ENCODE results near the gene KRTAP7-1. TPM values are rescaled to one million over a fixed set of nuclear protein-coding genes. Genes with fewer than 3 reads are reported as not detected.
A peak's percentile ranks its signal among the peaks of the same experiment; 100 is the strongest.

The KRTAP7-1 gene
- polyA plus RNA-seq, 1 donor (not counting 4 experiments of a cell fraction or from before 2014, with no cell fraction given), result not detected

DNA sequence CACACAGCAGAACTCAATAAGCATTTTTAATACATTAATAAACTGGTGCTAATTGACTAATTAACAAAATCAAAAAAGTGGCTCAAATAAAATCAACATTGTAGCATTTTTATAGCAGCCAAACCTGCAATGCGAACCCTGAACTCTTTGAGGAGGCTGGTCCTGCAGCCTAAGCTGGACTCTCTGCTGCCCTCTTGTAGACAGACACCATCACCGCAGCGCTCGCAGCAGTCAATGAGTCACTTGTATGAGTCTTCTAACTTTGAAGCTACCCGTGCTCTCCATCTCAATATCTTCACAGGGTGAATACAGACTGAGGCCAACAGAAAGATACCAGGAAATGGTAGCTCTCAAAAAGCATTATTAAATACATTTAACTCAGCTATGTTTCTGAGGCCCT, 9.7 kb upstream of the KRTAP7-1 start:
- DNase-seq (ENCODE audit: low read depth, low spot score) (no peak), FAIRE-seq (no peak)
- no peaks in the 10 kb centered on the region for H4K20me1 ChIP-seq (ENCODE audit: control insufficient read depth, extremely low read depth, insufficient read depth, low read length)
- H3K79me2 ChIP-seq (ENCODE audit: control insufficient read depth, insufficient read depth, low read length), result no peaks in the 10 kb centered on the region
- H3K27me3 ChIP-seq (ENCODE audit: control insufficient read depth, extremely low read depth, insufficient read depth, low read length), result no peaks in the 10 kb centered on the region
- H3K9me3 ChIP-seq (ENCODE audit: control insufficient read depth, low read depth, low read length), result no peaks in the 10 kb centered on the region
- dilution Hi-C loops (cut with MboI; ENCODE audit: extremely low pct_ligation_motif_present, low sequenced_read_pairs), result no loop called here
- H3K9ac ChIP-seq (ENCODE audit: control insufficient read depth, extremely low read depth, insufficient read depth, low read length), result no peak overlapping the region
- no peak overlapping the region for H3K4me3 ChIP-seq (ENCODE audit: control insufficient read depth in 2 of 3, extremely low read depth in 1 of 3, insufficient read depth in 2 of 3, low read depth in 1 of 3, low read length in 3 of 3)
- H3K4me1 ChIP-seq (ENCODE audit: control insufficient read depth, extremely low read depth, insufficient read depth, low read length), result no peaks in the 10 kb centered on the region
- no peak overlapping the region for H3K4me2 ChIP-seq (ENCODE audit: control insufficient read depth, extremely low read depth, insufficient read depth, low read depth, low read length)
- no peak overlapping the region for H3K27ac ChIP-seq (ENCODE audit: control insufficient read depth, insufficient read depth, low read length)
- TF ChIP-seq, protein P1, sequence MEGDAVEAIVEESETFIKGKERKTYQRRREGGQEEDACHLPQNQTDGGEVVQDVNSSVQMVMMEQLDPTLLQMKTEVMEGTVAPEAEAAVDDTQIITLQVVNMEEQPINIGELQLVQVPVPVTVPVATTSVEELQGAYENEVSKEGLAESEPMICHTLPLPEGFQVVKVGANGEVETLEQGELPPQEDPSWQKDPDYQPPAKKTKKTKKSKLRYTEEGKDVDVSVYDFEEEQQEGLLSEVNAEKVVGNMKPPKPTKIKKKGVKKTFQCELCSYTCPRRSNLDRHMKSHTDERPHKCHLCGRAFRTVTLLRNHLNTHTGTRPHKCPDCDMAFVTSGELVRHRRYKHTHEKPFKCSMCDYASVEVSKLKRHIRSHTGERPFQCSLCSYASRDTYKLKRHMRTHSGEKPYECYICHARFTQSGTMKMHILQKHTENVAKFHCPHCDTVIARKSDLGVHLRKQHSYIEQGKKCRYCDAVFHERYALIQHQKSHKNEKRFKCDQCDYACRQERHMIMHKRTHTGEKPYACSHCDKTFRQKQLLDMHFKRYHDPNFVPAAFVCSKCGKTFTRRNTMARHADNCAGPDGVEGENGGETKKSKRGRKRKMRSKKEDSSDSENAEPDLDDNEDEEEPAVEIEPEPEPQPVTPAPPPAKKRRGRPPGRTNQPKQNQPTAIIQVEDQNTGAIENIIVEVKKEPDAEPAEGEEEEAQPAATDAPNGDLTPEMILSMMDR (optimal IDR thresholded peaks at IDR 0.05 in 1 of 3, IDR thresholded peaks at IDR 0.05 in 1 of 3, conservative IDR thresholded peaks at IDR 0.05 in 1 of 3; ENCODE audit: extremely low read depth in 1 of 3, insufficient read depth in 2 of 3, low read length in 3 of 3), result peak; percentile 50 to 74 (median 59)
- no peak for TF ChIP-seq EZH2 (IDR thresholded peaks at IDR 0.05; ENCODE audit: low read length)
- H2AFZ ChIP-seq (ENCODE audit: control insufficient read depth, low read length), result no peak overlapping the region
- H3K9me1 ChIP-seq (ENCODE audit: control insufficient read depth, extremely low read depth, insufficient read depth, low read length), result no peaks in the 10 kb centered on the region
- H3K36me3 ChIP-seq (ENCODE audit: control insufficient read depth in 2 of 2, extremely low read depth in 1 of 2, insufficient read depth in 2 of 2, low read length in 2 of 2), result no peaks in the 10 kb centered on the region

GRCh38 chr21:30838536-30838935, 9.0 kb upstream of the KRTAP7-1 start:
- no peaks in the 10 kb centered on the region for H4K20me1 ChIP-seq (ENCODE audit: control insufficient read depth, extremely low read depth, insufficient read depth, low read length)
- H3K9me1 ChIP-seq (ENCODE audit: control insufficient read depth, extremely low read depth, insufficient read depth, low read length), result no peaks in the 10 kb centered on the region
- no peak for DNase-seq (ENCODE audit: low read depth, low spot score)
- no peak overlapping the region for H3K27ac ChIP-seq (ENCODE audit: control insufficient read depth, insufficient read depth, low read length)
- no peaks in the 10 kb centered on the region for H3K4me1 ChIP-seq (ENCODE audit: control insufficient read depth, extremely low read depth, insufficient read depth, low read length)
- H3K4me2 ChIP-seq (ENCODE audit: control insufficient read depth, extremely low read depth, insufficient read depth, low read depth, low read length), result no peak overlapping the region
- dilution Hi-C loops (cut with MboI; ENCODE audit: extremely low pct_ligation_motif_present, low sequenced_read_pairs), result no loop called here
- no peaks in the 10 kb centered on the region for H3K9me3 ChIP-seq (ENCODE audit: control insufficient read depth, low read depth, low read length)
- TF ChIP-seq, protein P1 (optimal IDR thresholded peaks at IDR 0.05 in 1 of 3, IDR thresholded peaks at IDR 0.05 in 1 of 3, conservative IDR thresholded peaks at IDR 0.05 in 1 of 3; ENCODE audit: extremely low read depth in 1 of 3, insufficient read depth in 2 of 3, low read length in 3 of 3), result no peak
- no peak for TF ChIP-seq EZH2 (IDR thresholded peaks at IDR 0.05; ENCODE audit: low read length)
- no peaks in the 10 kb centered on the region for H3K79me2 ChIP-seq (ENCODE audit: control insufficient read depth, insufficient read depth, low read length)
- no peak overlapping the region for H3K9ac ChIP-seq (ENCODE audit: control insufficient read depth, extremely low read depth, insufficient read depth, low read length)
- H3K36me3 ChIP-seq (ENCODE audit: control insufficient read depth in 2 of 2, extremely low read depth in 1 of 2, insufficient read depth in 2 of 2, low read length in 2 of 2), result no peaks in the 10 kb centered on the region
- no peaks in the 10 kb centered on the region for H3K27me3 ChIP-seq (ENCODE audit: control insufficient read depth, extremely low read depth, insufficient read depth, low read length)
- no peak for FAIRE-seq
- no peak overlapping the region for H2AFZ ChIP-seq (ENCODE audit: control insufficient read depth, low read length)
- H3K4me3 ChIP-seq (ENCODE audit: control insufficient read depth in 2 of 3, extremely low read depth in 1 of 3, insufficient read depth in 2 of 3, low read depth in 1 of 3, low read length in 3 of 3), result no peak overlapping the region

All from keratinocyte (primary cell).